Left renal pelvis (tissue), 4 donors: ENCODE results near the gene CTH. TPM values are rescaled to one million over a fixed set of nuclear protein-coding genes. Genes with fewer than 3 reads are reported as not detected.
"Not testable (repeated sequence)": the region's sequence is repeated elsewhere in the genome, so short reads cannot be mapped to it uniquely, and the experiment has no call there.

Source experiments
- DNase-seq, 4 donors: peaks; one replicate each; pipeline ENCODE4 v3.0.0-alpha.2; 2013; ENCODE audit warnings: low read depth in 4 of 4, low spot score in 3 of 4
- polyA plus RNA-seq, 4 donors: library from polyadenylated mRNA; unstranded; fragments of 120-200 nt; gene quantifications; one replicate each; pipeline ENCODE4 v1.2.1, GENCODE V29; 2013; ENCODE audit not compliant: insufficient read length in 4 of 4

Gene CTH
- polyA plus RNA-seq = 10 to 100 TPM in 3 of 4 donors, 1 to 10 TPM in 1; 4.1 to 15.3 (median 13.0) TPM

- peak; percentile 92 to 96 (median 94) for DNase-seq
Observed at GRCh38 chr1:70410604-70411359, at the start of gene CTH. Gene CTH, plus strand, starts transcription at chr1:70411268. Its CDS starts 148 bp downstream, at chr1:70411416.

GRCh38 chr1:70361727-70362398, 49.2 kb upstream of the CTH start:
- DNase-seq = no peak

DNA sequence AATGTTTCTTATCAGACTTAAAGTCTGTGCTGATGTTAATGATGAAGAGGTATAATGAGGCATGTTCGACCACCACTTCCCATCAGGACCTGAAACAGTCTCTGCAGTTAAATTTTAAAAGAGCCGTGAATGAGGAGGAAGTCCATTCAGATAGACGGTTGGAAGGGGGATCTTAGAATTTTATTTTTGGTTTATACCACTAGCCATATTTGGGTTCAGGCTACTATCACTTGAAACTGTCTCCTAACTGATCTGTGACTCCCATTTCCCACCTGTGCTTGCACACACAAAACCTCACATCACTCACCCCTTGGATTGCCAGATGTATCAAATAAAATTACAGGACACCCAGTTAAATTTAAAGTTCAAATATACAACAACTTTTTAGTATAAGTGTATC, 46.6 kb upstream of the CTH start:
- no peak for DNase-seq

DNA sequence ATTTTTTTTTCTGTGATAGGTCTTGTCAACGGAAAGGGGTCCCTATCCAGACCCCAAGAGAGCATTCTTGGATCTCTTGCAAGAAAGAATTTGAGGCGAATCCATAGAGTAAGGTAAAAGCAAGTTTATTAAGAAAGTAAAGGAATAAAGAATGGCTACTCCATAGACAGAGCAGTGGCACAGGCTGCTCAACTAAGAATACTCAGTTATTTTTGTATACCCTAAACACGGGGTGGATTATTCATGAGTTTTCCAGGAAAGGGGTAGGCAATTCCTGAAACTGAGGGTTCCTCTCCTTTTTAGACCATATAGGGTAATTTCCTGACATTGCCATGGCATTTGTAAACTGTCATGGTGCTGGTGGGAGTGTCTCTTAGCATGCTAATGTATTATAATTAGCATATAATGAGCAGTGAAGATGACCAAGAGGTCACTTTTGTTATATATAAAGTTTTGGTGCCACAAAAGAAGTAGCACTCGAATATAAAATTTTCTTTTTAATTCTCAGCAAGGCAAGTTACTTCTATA, 44.6 kb upstream of the CTH start:
- not testable (repeated sequence) for DNase-seq

GRCh38 chr1:70366997-70367396, 44.1 kb upstream of the CTH start:
- not testable (repeated sequence) for DNase-seq

DNA sequence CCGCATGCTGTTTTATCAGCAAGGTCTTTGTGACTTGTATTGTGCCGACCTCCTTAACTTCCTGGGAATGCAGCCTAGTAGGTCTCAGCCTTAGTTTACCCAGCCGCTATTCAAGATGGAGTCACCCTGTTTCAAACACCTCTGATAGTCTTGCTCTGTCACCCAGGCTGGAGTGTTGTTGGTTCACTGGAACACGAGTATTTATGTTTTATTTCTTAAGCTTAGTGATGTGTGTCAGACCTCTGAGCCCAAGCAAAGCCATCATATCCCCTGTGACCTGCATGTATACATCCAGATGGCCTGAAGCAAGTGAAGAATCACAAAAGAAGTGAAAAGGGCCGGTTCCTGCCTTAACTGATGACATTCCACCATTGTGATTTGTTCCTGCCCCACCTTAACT, 43.7 kb upstream of the CTH start:
- DNase-seq = not testable (repeated sequence)

- not testable (repeated sequence) for DNase-seq
Observed at GRCh38 chr1:70371586-70371985, 39.5 kb upstream of the CTH start.

DNA sequence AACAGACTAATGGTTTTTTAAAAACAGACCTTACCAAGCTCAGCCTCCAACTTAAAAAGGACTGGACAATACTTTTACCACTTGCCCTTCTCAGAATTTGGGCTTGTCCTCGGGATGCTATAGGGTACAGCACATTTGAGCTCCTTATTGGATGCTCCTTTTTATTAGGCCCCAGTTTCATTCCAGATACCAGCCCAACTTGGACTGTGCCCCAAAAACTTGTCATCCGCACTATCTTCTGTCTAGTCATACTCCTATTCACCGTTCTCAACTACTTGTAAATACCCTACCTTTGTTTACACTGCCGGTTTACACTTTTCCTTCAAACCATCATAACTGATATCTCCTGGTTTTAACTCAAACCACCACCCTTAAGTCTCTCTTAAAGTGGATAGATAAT, 38.6 kb upstream of the CTH start:
- no peak for DNase-seq

DNA sequence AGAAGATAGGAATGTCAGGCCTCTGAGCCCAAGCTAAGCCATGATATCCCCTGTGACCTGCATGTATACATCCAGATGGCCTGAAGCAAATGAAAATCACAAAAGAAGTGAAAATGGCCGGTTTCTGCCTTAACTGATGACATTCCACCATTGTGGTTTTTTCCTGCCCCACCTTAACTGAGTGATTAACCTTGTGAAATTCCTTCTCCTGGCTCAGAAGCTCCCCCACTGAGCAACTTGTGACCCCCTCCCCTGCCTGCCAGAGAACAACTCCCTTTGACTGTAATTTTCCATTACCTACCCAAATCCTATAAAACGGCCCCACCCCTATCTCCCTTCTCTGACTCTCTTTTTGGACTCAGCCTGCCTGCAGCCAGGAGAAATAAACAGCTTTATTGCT, 37.5 kb upstream of the CTH start:
- DNase-seq = not testable (repeated sequence)

- no peak for DNase-seq
Observed at GRCh38 chr1:70376196-70376595, 34.9 kb upstream of the CTH start.

DNA sequence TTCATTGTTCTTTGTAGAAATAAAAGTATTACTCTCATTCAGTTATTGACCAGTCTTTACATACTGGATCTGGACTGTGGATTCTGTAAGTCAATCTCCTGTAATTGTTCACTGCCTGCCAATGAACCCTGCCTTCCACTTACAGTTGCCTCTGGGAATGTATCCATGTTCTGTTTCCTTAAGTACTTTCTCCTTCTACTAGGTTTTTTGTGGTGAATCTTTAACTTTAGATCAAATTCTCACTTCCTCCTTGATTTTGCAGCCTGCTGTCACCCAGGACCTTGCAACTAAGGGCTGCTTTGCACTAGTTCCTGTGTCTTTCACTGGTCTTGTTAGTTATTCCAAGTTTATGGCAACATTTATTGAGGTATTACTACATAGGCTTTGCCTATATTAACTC, 28.4 kb upstream of the CTH start:
- DNase-seq = no peak

DNA sequence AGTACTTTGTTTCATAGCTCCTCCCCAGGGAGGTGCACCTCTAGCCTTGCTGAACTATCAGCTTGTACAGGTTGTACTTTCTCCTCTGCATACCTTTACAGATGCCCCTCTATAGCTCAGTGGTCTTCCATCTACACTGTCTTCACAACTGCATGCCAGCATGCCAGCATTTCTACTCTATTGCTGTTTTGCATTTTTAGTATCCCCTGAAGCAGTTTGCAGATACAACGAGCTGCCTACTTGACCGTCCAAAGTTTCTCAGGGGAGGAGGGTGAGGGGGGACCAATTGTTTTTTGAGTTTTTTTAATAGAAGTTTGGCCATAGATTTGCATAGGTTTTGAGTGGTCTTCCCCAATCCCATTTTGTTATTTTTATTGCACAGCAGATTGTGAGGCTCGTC, 27.6 kb upstream of the CTH start:
- DNase-seq = no peak

- DNase-seq = no peak
Observed at GRCh38 chr1:70384542-70384941, 26.5 kb upstream of the CTH start.

- DNase-seq = no peak
Observed at GRCh38 chr1:70385477-70385876, 25.6 kb upstream of the CTH start.

DNA sequence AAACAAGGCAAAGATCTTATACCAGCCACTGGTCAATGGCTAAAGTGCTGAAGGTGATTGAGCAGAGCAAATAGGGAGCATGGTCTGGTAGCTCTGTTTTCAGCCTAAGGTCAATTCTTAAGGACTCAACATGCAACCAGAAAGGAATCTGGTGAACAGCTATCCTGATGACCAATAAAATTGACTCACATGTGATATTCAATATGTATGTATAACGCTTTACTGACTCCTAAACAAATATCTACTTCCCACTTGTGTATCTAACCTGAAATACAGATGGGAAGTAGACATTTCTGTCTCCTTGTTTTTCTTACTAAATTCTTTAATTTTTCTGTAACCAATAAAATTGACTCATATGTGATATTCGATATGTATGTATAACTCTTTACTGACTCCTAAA, 24.9 kb upstream of the CTH start:
- no peak for DNase-seq

- DNase-seq = no peak
Observed at GRCh38 chr1:70387507-70387906, 23.6 kb upstream of the CTH start.

DNA sequence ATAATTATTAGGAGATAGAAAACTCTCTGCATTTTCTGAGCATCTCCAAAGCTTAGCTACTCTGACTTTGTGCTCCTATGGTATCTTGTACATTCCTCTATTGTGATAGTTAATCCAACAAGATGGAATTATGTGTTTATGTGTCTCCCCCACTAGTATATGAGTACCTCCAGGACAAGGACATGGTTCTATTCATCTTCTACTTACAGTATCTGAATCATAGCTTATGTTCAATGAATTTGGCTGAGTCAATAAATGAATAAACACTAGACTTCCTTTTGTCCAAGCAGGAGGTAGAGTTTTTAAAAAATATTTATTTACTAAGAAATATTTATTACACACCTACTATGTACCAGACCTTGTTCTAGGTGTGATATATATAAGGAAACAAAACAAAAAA, 18.4 kb upstream of the CTH start:
- DNase-seq = no peak

DNA sequence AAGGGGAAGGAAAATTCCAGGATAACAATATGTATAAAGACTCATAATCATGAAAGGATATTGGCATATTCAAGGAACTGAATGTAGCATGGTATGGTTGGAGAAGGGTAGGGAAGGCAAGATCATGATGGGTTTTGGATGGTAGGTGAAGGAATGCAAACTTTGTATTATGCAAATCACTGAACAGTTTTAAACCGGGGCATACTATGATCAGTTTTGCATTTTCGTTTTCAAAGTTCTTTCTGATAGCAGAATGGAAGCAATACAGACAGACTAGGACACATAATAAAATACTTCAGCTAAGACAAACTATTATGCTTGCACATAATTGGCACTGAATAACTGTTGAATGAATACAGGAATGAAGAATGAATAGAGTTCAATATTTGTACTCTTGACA, 14.5 kb upstream of the CTH start:
- DNase-seq = no peak

DNA sequence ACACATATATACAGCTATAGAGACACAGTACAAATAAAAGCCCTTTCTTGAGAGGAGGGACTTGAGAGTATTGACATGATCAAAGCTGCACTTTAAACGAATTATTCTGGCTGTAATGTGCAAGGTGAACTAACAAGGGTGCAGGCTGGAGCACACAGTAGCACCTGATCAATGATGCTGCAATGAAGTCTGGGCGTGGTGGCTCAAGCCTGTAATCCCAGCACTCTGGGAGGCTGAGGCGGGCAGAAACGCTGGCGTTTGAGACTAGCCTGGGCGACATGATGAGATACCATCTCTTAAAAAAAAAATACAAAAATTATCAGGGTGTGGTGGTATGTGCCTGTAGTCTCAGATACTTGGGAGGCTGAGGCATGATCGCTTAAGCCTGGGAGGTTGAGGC, 14.1 kb upstream of the CTH start:
- no peak for DNase-seq

DNA sequence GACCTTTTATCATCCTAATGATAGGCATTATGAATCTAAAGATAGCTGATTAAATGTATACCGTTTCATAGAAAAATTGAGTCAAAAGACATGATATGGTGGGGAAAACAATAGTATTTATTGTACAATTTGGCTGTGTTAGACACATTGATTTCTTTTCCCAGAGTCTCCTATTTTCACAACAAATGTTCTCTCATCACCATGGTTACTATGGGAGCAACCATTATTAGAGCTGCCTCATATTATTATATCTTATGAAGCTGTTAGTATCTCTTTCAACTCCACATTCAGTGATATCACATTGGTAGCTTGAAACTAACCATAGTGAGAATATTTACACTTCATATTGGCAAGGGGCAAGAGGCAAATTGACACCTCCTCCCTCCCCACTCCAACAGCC, 10.7 kb upstream of the CTH start:
- DNase-seq = no peak

DNA sequence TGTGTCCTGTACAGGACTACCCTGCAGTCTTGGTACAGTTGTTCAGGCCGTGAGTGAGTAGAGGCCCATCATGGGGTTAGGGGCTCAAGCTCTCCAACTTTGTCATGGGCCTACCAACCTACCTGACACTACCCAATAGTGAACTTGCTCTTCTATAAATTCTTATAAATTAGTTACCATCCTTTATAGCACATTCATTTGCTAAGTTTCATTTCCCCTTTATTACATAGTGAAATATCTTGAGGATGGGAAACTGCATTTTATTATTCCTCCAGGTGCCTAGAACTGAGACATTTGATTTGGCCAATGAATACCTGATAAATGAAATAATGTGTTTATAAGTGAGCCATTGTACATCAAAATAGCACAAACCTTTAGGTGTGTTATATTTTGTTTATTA, 9.1 kb upstream of the CTH start:
- no peak for DNase-seq

GRCh38 chr1:70403759-70404158, 7.3 kb upstream of the CTH start:
- DNase-seq = no peak
